Activated CD8-positive, alpha-beta memory T cell treated with anti-CD3 and anti-CD28 coated beads for 36 hours (primary cell): ENCODE data around the gene PRTFDC1. TPM values are rescaled to one million over a fixed set of nuclear protein-coding genes. Genes with fewer than 3 reads are reported as not detected.
"Not testable (repeated sequence)": the region's sequence is repeated elsewhere in the genome, so short reads cannot be mapped to it uniquely, and the experiment has no call there.

Experiments used
- CTCF ChIA-PET: fragments of 350-600 bp; sonication (Branson Sonifier 250); formaldehyde crosslinking; loops from one replicate; lab custom pipeline; 2021; ENCODE audit warnings: antibody characterized with exemption; lab: Charles Lee
- POLR2A ChIA-PET: fragments of 350-600 bp; sonication (Branson Sonifier 250); formaldehyde crosslinking; loops from one replicate; lab custom pipeline; 2021; ENCODE audit warnings: antibody characterized with exemption; lab: Charles Lee
- total RNA-seq, 2 experiments: library from RNA; stranded (reverse); gene quantifications; one replicate each; pipeline ENCODE4 v1.2.3, GENCODE V29; 2021

PRTFDC1 gene
- total RNA-seq, 2 experiments from 2014 or later: 1.7 to 2.4 TPM

- CTCF ChIA-PET, POLR2A ChIA-PET: not testable (repeated sequence)
Measured at GRCh38 chr10:24968951-24969350, 16.5 kb upstream of the PRTFDC1 start.

DNA sequence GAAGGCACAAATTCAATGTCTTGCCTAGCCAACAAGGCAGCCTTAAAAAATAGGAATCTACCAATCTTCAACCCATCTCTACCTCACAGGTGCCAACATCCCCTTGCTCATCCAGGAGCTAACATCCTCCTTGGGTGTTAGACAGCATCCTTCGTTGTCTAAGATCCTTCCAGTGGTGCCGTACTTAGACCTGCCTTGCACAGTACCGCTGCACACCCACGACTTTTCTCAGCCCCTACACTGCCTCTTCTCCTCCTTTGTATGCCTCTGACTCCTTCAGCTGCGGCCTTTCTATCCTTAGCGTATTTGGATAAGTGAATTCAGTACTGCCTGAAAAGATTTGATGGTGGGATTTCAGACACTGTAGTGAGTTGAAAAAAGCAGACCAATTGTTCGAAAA is 15.9 kb upstream of the PRTFDC1 start:
- CTCF ChIA-PET: no interaction called here

GRCh38 chr10:24966962-24967481 is 14.6 kb upstream of the PRTFDC1 start:
- ChIA-PET CTCF (no interaction called here), POLR2A (no interaction called here)

More for the DNA sequence above, 15.9 kb upstream of the PRTFDC1 start:
- POLR2A ChIA-PET: no interaction called here

GRCh38 chr10:24965051-24965450 is 12.6 kb upstream of the PRTFDC1 start:
- POLR2A ChIA-PET: no interaction called here
- CTCF ChIA-PET: no interaction called here

DNA sequence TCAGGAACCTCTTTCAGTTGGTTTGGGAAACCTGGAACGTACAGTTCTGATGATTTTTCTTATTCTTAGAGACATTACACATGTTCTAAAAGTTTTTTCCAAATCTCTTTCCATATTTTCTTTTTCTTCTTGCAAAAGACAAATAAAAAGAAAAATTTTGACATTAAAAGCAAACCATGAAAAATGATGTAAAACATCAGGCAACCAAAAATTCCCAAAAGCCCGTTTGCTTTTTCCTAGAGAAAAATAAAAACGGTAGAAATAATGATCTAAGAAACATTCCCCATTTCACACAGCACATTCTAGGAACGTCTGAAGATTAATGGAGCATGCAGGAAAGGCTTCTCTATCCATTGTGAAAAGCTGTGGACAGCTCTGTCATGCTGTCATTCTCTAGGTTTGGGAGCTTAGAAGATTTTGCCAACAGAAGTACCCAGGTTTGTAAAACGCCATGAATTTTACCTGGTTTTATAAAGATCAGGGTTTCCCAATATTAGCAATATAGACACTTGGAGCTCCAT is 11.2 kb upstream of the PRTFDC1 start:
- ChIA-PET CTCF (interaction anchor here (0.6 kb wide), 1 partner anchor 64 kb away, joined by 3 read pairs; no protein-coding TSS in a partner anchor), POLR2A (no interaction called here)

DNA sequence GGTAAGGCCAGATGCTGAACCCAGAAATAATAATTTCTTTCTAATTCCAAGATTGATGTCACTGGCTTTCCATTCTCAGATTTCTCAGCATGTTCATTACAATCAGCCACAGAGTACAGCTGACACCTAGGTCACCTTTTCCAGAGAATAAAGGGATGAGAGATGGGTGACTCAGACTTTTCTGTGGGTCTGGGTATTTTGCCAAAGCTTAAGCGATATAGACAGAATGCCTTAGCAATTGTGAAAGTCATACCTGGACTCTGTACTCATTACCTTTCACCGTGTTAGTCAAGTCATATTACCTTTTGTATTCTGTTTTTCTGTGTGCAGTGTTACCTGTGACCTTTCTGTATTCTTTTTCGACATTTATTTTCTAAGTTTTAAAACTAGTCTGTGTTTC is 10.6 kb upstream of the PRTFDC1 start:
- CTCF ChIA-PET: interaction anchor here (0.6 kb wide), 1 partner anchor 64 kb away, joined by 3 read pairs; no protein-coding TSS in a partner anchor
- POLR2A ChIA-PET: no interaction called here

DNA sequence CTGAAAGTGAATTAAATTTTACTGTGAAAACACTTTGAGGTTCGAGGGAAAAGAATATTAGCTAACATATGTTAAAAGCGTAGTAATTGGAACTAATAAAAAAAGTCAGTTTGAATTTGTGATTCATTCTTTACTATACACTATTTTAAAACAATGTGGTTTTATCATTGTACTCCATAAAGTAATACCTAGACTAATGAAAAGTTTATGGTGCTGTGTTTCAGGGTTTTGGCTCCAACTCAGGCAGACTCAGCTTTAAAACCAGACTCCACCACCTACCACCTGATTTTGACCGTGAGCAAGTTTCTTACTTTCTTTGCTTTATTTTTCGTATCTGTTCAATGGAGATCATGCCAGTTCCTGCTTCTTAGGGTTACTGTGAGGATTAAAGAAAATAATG is 9.2 kb upstream of the PRTFDC1 start:
- ChIA-PET CTCF (no interaction called here), POLR2A (no interaction called here)

DNA sequence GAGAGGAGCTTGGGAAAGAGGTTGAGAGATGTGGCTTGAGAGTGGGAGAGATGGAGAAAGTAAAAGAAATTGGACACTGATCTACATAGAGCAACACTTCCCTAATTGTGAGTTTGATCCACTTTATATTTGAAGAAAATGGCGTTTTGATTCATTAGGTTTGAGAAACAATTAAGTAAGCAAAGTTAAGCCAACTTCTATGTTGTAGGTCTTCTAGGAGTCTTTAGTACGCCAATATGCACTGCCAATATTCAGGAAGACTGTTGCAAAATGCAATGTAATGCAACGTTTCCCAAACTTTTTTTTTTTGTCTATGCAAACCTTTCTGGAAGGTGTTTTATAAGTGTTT is 7.0 kb upstream of the PRTFDC1 start:
- ChIA-PET CTCF (no interaction called here), POLR2A (no interaction called here)

- CTCF ChIA-PET: no interaction called here
- POLR2A ChIA-PET: no interaction called here
Measured at GRCh38 chr10:24958721-24959381, 6.4 kb upstream of the PRTFDC1 start.

- POLR2A ChIA-PET: no interaction called here
Measured at GRCh38 chr10:24958091-24958720, 5.8 kb upstream of the PRTFDC1 start.

GRCh38 chr10:24957624-24958051 is 5.2 kb upstream of the PRTFDC1 start:
- POLR2A ChIA-PET, CTCF ChIA-PET: not testable (repeated sequence)

More at GRCh38 chr10:24958091-24958720, 5.8 kb upstream of the PRTFDC1 start:
- CTCF ChIA-PET: no interaction called here

DNA sequence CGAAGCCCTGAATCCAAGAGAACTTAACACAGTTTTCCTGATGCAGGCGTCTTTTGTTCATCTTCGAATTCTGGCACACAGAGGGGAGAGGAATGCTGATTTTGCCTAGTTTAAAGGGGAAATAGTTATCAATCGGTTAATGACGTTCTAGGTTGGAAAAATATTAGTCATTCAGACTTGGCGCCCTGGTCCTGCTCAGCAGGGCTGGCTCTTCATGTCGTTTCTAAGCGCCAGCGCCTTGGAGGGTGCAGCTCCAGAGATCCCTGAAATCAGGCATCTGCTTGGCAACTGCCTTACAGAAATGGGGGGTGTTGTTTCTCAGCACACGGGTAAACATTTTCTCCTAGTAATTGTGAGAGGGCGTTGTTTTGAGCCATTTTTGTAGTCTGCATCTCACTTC is 1.3 kb upstream of the PRTFDC1 start:
- CTCF ChIA-PET: interaction anchor here (0.6 kb wide), 1 partner anchor 22 kb away, joined by 3 read pairs; no protein-coding TSS in a partner anchor
- POLR2A ChIA-PET: no interaction called here

DNA sequence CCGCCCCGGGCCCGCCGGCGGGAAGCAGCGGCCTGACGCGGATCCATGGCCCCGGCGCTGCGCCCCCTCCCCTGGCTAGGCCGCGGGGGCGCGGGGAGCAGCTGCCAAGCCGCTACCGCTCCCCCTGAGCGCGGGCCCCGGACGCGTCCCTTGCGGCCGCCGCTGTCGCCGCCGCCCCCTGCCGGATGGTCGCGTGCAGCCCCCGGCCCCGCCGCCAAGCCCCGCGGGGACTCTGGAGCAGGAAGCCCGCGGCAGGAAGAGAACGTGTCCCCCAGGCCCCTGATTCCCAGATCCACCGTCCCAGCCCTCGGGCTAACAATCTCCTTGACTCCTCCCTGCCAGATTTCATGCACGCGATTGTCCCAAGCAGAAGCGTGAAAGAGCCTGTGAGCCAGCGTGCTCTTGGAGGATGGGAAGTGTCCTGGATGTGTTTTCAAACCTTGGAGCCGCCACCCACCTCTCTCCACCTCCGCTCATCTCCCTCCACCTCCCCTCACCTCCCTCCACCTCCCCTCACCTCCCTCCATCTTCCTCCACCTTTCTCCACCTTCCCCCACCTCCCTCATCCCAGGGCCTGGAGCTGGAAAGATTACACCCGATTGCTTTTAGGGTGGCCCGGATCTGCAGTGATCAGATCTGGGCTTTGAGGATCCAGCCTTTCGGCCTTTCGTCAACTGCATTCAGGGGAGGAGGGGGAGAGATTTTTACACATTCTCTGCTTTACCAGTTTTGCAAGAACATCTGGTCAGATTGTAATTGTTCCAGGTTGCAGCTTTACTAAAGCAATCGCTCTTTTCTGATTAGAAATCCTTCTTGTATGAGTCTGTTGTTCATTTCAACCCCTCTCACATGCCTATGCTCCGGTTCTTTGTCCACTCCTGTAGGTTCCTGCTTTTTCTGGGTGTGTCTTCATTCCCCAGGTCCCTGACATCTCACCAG is 570 bp upstream of the PRTFDC1 start:
- POLR2A ChIA-PET: interaction anchor here (1.2 kb wide), 1 partner anchor 228 kb away, joined by 4 read pairs; no protein-coding TSS in a partner anchor
- CTCF ChIA-PET: interaction anchor here (0.6 to 1.6 kb wide), 2 partner anchors 22 to 335 kb away, joined by 3 to 4 read pairs; no protein-coding TSS in a partner anchor

DNA sequence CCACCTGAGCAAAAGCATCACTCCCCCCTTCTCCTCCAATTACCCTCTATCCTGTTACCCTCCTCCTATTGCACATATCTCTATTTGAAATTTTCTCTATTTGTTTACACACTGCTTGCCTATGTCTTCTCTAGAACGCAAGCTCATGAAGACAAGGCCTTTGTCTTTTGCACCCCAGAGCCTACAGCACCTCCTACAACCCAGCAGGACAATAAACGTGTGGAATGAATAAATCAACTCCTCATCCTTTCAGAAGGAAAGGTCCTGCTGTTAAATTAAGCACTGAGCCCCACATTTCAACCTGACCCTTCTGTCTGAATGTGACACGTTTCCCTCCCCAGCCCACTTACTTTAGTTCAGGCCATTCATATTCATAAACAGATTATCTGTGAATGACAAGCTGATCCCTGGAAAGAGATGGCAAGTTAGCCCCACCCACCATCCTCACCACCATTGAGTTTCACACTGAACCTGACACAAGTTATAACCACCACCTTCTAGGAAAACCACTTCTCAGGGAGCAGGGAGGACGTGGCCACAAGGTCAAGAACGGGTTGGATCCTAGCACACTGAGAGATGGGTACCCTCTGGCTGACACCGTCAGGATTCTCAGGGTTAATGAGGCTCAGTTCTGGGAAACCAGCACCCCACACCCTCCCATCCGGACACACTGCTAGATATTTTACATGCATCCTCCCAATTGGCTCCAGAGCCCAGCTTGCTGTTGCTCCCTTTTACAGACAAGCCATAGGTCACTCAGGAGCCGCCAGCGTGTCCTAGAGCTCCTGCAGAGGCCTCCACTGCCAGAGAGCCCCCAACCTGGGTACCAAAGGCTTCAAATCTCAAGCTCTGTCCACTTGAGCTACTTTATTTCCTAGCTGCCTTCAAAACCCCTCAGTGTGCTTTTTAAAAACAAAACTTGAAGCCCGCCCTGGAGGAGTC is 934 bp downstream of the PRTFDC1 start:
- ChIA-PET CTCF (interaction anchor here (0.9 to 1.6 kb wide), 3 partner anchors 21 to 334 kb away, joined by 3 to 4 read pairs (median 4); no protein-coding TSS in a partner anchor), POLR2A (interaction anchor here (0.6 to 1.2 kb wide), 4 partner anchors 48 to 227 kb away, joined by 3 to 4 read pairs (median 3); partner anchors contain the start of gene THNSL1)

GRCh38 chr10:24950439-24950838 is 2.0 kb downstream of the PRTFDC1 start:
- POLR2A ChIA-PET: no interaction called here
- CTCF ChIA-PET: no interaction called here

GRCh38 chr10:24949616-24950015 is 2.8 kb downstream of the PRTFDC1 start:
- CTCF ChIA-PET: no interaction called here

GRCh38 chr10:24947304-24948097 is 4.9 kb downstream of the PRTFDC1 start:
- POLR2A ChIA-PET: no interaction called here
- CTCF ChIA-PET: no interaction called here

More at GRCh38 chr10:24949616-24950015, 2.8 kb downstream of the PRTFDC1 start:
- POLR2A ChIA-PET: interaction anchor here (0.6 kb wide), 1 partner anchor 28 kb away, joined by 4 read pairs; no protein-coding TSS in a partner anchor
